ENCODE measurements around the gene ANTXR1.

ANTXR1 gene

DNA sequence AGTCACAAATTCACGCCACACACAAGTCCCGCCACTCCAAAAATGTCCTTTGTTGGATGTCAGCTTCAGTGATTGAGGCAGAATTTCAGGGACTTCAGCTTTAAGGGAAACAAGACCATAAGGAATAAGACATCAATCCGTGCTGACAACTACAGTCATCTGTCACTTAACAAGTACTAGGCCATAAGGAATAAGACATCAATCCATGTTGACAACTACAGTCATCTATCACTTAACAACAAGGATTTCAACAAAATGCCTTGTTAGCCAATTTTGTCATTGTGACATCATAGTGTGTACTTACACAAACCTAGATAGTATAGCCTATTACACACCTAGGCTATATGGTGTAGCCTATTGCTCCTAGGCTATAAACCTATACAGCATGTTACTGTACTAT, 58.0 kb downstream of the ANTXR1 start:
- no peak for DNase-seq (ENCODE audit: low read depth, low spot score)

DNA sequence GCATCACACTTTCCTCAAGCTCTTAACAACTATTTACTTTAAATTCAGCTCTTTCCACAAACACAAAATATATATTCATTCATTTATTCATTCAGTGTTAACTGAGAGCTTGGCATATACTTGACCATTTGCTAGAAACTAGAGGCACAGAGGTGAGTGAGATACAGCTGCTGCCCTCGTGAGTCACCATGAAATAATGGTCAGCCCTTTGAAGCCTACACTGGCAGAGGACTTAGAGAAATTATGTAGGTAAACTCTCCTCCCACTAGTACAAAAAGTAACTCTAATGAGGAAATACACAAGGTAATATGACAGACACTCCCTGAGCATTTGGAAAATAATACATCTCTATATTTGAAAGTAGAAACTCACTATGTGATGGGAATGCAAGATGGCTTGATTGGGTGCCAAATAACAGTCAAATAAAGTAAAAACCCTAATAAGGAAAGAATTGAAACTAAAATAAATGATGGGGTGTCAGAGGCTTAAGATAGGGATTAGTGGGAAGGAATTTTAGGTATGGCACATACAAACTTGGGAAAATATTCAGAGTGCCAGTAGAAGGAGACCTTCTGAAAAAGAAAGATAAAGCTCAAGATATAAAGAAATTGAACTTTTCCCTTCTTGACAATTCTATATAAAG, 61.1 kb downstream of the ANTXR1 start:
- DNase-seq (ENCODE audit: low read depth, low spot score), result no peak

DNA sequence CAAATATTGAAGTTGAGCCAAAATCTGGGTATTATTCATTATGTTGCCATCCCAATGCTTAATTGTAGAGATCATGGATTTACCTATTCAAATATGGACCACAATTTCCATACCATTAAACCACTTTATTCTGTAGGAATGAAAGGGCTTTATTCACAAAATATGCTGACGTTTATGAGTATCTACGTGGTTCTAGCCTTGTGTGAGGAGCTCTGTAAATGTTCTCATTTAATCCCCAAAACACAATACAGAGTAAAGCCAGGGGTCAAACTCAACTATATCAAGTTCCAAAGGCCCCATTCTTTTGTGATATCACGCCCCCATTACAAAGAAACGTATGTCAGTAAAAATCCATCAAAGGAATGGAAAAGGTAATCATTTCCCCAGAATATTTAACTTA, 61.9 kb downstream of the ANTXR1 start:
- DNase-seq (ENCODE audit: low read depth, low spot score), result no peak

DNA sequence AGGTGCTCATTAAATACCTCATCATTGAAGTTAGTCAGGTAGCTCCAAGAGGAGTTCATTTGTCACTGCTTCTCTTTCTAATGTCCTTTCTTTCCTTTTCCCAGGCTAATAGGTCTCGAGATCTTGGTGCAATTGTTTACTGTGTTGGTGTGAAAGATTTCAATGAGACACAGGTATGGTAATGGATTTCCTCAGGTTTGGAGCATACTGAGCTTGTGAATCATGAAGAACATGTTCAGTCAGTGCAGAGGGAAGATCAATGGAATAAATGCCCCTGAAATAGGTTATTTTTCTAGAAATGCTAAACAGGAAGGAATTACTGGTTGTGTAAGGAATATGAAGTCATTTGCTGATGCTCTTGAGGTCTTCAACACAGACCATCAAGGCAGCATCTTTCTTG, 62.5 kb downstream of the ANTXR1 start:
- DNase-seq (ENCODE audit: low read depth, low spot score), result no peak

DNA sequence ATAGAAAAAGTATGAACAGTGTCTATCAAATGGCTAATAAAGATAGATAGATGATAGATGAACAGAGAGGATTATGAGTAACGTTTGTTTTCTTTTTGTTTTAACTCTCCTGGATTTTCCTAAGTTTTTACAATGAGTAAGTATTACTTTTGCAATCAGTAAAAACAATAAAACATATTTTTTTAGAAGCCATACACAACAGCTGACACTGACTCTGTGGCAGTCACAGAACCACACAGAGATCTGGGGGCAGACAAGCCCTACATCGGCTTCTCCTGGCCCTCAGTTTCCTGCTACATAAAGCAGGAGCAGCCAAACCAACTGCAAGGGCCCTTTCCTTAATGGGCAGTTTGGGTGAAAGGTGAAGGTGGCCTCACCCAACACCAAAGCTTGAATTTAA, 63.6 kb downstream of the ANTXR1 start:
- no peak for DNase-seq (ENCODE audit: low read depth, low spot score)

DNA sequence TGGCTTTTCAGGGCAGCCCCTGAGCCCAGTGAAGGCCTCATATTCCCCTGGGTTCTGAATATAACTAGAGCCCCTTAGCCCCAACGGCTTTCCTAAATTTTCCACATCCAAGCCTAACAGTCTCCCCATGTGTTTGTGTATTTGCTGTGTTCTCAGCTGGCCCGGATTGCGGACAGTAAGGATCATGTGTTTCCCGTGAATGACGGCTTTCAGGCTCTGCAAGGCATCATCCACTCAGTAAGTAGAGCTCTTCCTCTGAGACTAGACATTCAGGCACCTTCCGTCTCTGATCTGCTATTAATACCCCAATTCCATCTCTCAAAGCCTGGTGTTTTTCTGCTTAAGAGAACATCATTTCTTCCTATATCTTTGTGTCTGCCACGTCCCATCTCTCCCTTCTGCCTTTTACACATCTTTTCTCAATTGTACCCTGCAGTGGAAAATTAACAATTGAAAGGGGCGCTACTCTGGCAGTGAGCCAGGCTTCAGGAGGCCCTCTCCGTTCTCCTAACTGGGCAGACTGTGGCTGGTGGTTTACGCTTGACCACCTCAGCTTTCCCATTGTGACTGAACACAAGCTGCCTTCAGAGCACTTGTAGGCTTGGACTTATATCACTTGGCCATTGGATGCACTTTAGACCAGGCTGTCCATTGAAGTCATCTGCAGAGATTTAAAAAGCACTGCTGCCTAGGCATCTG, 64.4 kb downstream of the ANTXR1 start:
- no peak for DNase-seq (ENCODE audit: low read depth, low spot score)

DNA sequence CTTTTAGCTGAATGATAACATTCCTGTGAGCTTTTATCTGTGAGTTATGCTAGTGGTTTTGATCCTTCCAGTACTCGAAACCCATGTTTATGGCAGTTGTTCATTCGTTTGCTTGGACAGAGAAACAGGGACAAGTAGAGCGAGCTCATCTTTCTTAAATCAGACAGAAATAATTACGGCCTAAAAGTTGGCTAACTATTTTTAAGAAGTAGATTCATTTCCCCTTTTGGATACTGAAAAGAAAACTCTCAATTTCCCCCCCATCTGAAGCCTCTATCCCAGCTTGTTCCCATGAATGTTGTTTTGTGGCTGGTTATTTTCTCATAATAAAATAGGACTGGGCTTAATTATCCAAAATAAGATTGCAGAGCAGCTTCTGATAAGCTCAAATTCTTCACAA, 67.1 kb downstream of the ANTXR1 start:
- DNase-seq (ENCODE audit: low read depth, low spot score), result no peak

DNA sequence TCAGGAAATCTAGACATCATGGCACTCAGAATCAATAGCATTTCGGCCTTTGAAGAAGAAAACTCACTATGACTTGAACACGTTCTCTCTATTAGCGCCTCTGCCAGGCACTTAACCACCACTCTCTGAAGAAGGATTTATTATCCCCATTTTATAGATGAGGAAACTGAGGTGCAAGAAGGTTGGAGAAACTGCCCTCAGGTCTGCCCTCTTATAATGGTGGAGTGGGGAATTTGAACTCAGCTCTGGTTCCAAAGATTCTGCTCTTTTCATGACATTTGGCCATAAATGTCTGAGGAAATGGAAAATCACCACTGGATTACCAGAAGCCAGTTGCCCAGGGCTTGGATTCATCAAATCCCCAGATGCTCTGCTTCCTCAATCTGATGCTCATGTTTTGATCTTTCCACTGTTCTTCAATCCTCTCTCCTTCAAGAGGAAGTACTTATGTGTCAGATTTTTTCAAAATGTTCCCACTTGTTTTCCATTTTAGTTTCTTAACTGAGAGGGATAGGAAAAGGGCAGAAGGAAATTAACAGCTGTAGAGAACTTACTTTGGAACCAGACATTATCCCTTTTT, 68.1 kb downstream of the ANTXR1 start:
- no peak for DNase-seq (ENCODE audit: low read depth, low spot score)

DNA sequence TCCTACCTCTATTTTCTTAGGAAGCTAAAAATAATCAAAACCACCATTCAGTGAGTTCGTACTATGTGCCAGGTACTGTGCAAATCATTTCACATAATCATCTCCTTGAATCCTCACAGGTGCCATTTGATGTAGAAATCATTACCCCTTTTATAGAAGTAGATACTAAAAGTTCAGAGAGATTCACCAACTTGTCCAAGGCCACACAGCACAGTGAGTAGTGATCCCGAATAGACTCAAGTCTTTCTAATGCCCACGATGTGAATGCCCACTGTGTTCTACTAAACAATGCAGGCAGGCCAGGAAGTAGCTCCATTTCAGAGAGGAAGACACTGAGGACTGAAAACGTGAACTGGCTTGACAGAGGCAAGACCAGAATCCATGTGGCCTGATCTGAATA, 68.8 kb downstream of the ANTXR1 start:
- no peak for DNase-seq (ENCODE audit: low read depth, low spot score)

DNA sequence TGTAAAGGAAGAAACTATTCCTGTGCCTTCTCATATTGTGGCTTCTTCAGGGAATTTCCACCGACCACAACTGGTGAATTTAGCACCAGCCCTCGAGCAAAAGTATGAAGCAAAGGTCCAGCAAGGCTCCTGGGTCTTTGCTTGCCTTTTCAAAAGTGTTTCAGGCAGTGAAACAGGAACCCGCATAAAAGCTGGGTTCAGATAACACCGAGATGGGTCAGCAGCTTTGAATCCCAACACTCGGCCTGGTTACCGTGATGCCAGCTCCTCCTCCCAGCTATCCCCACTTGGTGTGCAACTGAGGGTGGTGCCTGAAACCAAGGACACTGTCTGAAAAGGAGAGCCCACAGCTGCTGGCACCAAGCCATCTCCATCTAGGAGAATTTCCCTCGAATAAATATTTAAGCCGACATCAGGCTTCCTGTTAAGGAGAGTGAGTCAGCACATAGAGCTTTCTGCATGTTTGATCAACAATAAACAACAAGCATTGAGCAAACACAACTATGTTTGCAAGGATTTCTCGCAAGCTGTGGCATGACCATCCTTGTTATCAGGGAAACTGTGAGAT, 69.5 kb downstream of the ANTXR1 start:
- peak; percentile 67 for DNase-seq (ENCODE audit: low read depth, low spot score)

DNA sequence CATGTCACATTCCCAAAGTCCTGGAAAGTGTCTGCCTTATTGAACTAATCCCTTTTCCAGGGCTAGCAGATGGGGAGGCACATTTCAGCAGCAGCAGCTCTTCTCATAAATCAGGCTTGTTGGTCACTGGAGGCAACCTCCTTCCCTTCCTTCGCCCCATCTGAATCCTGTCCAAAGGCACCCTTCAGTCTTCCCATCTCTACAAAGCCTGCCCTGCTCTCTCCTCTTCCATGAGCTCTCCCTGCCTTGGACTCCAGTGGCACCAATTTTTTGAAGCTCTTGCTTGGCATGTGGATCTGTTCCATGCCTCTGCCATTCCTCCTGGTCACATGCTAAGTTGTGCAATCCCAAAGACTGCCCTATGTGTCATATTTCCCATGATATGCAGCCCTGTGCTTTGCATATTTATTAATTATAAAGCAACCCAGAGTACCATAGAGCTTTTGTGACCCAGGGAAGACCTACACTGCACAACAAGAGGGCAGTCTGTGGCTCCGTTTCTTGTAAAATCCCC, 70.3 kb downstream of the ANTXR1 start:
- no peak for DNase-seq (ENCODE audit: low read depth, low spot score)

DNA sequence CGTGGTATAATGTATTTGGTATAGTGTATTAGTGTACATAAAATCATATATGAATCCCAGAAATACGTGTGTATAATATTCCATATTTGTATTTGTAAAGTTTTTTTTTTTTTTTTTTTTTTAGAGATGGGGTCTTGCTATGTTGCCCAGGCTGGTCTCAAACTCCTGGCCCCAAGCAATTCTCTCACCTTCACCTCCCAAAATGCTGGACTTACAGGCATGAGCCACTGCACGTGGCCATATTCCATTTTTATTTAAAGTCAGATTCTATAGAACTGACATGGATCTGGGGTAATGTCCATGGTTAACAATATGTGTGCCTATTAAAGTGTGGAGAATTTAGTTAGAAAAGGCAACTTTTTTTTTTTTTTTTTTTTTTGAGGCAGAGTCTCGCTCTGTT, 71.5 kb downstream of the ANTXR1 start:
- no peak for DNase-seq (ENCODE audit: low read depth, low spot score)

DNA sequence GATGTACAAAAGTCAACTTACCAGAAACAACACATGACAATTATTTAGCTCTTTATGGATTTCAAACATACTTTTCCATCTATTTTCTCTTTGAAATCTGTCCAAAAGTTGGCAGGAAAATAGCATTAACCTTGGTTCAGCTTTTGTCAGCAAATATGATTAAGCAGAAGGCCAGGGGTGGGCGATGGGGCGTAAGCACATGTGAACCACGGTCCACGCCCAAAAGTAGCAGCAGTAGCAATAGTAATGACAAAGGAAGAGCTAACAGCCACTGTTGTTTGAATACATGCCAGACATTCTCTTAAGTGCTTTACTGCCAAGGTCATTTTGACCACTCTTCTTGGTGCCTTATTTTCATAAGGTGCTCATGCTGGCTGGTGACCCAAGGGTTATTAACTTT, 73.5 kb downstream of the ANTXR1 start:
- no peak for DNase-seq (ENCODE audit: low read depth, low spot score)

DNA sequence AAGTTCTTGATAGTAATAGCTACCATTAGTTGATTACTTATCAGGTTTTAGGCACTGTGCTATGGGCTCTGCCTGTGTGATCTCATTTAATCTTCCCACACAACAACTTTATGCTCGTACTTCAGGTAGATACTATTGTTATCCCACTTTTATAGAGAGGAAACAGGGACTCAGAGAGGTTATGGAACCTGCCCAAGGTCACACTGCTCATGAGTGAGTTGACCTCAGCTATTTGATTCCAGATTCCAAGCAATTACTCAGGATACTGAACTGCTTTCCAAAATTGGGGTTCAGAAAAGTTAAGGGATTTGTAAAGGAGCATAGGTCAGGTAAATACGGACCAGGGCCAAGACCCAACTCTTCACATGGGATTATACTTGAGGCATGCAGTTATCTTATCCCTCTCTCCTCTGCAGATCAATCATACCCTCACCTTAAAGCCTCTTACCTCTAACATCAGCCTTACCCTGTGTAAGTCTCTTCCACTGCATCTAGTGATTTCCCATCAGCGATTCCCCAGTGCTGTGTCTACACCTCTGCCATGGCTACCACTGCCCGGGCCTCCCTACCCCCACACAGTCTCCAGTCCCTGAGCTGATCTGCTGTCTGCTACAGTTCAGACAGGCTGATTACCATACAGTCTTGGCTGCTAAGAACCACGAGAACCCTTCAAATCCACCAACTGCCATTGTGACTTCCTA, 74.4 kb downstream of the ANTXR1 start:
- no peak for DNase-seq (ENCODE audit: low read depth, low spot score)

DNA sequence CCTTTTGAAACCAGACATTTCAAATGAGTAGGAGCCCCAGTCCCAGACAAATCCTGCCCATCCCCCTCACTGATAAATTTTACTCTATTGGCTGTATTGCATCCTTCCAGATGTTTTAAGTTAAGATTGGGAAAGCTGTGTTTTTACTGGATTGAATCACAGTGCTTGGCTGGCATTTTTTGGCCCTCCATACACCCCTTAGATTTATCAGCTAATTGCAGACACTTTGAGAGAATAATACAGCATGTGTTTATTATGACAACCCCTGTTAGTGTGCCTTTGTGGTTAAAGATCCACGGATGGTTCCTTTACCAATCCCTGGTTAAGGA, 74.9 kb downstream of the ANTXR1 start:
- no peak for DNase-seq (ENCODE audit: low read depth, low spot score)

DNA sequence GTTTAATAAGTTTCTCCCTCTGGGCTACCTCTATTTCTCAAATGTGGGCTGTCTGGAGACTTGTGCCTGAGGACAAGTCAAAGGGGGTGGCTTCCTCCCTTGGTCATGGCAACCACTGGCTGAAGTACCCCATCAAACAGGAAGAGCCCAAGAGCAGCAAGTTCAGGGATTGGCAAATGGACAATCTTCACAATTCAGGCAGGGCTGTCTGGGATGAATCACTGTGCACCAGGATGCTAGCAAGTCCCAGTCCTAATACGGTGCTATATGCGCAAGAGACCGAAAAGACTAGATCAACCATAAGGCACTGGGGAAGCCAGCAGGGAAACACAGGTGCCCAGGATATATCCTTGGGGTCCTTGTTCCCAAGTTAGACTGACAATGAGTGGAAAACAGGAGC, 75.5 kb downstream of the ANTXR1 start:
- no peak for DNase-seq (ENCODE audit: low read depth, low spot score)

DNA sequence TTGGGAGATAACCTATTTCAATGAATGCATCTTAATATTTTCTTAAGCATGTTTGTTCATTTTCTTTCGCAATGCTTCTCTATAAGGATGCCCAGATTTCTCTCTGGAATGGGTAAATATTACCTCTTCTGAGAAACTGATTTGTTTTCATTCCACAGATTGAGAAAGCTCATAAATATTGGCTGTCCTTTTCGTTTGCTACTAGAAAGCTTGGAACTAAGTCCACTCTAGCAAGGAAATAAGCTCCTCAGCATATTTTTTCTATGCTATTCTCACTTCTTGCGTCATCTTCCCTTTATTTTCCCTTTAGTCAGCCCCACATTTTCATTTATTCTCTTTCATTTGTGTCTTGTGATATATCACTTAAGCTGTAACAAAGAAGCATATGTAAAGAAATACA, 76.3 kb downstream of the ANTXR1 start:
- DNase-seq (ENCODE audit: low read depth, low spot score), result no peak

DNA sequence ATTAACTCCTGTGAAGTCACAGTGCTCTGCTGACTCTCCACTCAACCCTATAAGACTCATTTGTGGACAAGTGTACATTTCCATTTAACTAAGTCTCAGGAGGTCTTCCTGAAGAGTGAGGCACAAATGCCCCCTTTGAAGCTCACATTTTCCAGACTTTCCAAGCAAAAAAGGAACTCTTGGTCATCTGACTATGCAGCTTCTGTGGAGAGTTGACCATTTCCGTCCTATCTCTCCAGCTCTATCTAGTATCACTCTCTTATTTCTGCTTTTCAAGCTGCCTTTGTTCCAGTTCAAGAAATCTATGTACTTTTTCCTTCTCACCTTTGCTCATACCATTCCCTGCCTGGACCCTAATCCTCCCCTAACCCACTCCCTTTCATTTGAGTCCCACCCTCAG, 77.0 kb downstream of the ANTXR1 start:
- DNase-seq (ENCODE audit: low read depth, low spot score), result no peak

DNA sequence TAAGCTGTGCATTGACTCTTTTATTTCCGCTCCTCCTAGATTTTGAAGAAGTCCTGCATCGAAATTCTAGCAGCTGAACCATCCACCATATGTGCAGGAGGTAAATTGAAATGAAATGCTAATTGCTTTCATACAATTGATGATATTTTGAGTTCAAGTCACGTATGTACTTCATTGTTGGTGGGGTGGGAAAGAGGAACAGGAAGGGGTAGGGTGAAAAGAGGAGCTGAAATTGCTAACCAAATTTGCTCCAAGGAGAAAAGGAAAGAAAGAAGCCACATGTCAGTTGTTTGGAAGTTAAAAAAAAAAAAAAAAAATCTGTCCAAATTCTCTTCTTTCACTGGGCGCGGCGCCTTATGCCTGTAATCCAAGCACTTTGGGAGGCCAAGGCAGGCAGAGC, 77.8 kb downstream of the ANTXR1 start:
- DNase-seq (ENCODE audit: low read depth, low spot score), result no peak

DNA sequence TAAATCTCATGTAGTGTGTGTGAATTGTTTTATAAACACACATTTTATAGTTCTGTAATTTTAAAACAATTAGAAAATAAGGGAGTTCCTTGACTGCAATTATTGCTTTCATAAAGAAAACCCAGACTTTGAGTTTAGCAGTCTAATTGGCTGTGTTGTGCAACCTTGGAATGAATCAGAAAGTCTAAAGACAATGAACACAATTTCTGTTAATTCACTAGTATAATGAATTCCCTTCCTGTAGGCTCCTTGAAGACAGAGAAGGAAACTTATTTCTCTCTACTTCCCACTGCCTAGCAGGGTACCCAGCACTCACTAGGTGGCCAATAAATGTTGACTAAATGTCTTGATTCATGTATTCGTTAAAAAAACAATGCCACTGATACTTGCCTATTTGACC, 79.9 kb downstream of the ANTXR1 start:
- DNase-seq (ENCODE audit: low read depth, low spot score), result no peak

DNA sequence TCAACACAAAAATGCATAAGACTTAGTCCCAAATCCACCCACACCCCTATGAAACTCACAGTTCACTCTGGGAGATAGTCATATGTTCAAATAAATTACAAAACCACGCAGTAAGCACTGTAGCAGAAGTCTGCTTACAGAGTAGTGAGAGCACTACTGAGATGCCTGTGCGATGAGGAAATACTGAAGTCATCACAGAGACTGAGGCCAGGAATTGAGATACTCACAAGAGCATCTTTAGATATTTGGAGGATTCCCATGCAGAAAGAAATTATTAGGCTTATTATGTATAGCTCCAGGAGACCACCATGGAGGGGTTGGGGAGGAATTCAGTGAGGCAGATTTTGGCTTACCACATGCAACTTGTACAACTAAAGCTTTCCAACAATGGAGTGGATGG, 82.3 kb downstream of the ANTXR1 start:
- DNase-seq (ENCODE audit: low read depth, low spot score), result no peak

DNA sequence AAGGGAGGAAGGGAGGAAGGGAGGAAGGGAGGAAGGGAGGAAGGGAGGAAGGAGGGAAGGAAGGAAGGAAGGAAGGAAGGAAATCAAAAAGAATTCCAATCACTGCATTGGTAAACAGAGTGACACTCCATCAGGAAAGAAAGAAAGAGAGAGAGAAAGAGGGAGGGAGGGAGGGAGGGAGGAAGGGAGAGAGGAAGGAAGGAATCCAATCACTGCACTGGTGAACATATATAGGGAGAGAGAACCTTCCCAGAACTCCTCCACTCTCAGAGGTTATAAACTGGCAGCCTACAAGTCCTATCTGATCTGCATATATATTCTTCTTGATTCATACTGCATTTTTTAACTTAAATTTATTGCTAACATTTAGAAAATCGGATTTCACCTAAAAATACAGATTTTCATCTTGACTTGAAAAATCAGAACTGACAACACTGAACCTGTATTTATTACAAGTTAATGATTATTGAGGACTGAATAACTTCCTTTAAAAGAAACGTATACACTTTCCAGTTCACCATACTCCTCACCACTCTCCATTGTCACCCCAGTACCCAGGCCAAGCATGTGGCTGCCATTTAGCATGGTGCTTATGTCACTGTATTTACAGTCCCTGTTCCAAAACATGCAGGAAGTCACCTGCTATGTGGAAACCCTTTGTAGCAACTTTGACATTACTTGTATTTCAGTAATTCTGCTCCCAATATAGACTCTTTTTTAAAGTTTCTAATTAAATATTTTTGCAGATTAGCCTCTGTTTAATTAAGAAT, 83.5 kb downstream of the ANTXR1 start:
- DNase-seq (ENCODE audit: low read depth, low spot score), result no peak

Data from smooth muscle cell of the brain vasculature (primary cell).